Astrocyte of the hippocampus (primary cell): Measurements from ENCODE around the gene TSPAN7.
A peak's percentile ranks its signal among the peaks of the same experiment; 100 is the strongest.

ENCODE experiments used
- DNase-seq: peaks from one replicate; pipeline ENCODE4 v3.0.0; 2011; ENCODE audit warnings: low read depth, low spot score

Gene TSPAN7

GRCh38 chrX:38646129-38646528 is 84.8 kb downstream of the TSPAN7 start:
- no peak for DNase-seq

GRCh38 chrX:38649221-38649620 is 87.9 kb downstream of the TSPAN7 start:
- no peak for DNase-seq

- DNase-seq: no peak
Observed at GRCh38 chrX:38649674-38650647, 88.6 kb downstream of the TSPAN7 start.

- no peak for DNase-seq
Observed at GRCh38 chrX:38651625-38652601, 90.6 kb downstream of the TSPAN7 start.

- DNase-seq: no peak
Observed at GRCh38 chrX:38652934-38653442, 91.6 kb downstream of the TSPAN7 start.

- peak; percentile 51 for DNase-seq
Observed at GRCh38 chrX:38654302-38654701, 93.0 kb downstream of the TSPAN7 start.

- no peak for DNase-seq
Observed at GRCh38 chrX:38656350-38656915, 95.1 kb downstream of the TSPAN7 start.

GRCh38 chrX:38657562-38657961 is 96.2 kb downstream of the TSPAN7 start:
- no peak for DNase-seq

- DNase-seq: no peak
Observed at GRCh38 chrX:38660395-38661102, 99.2 kb downstream of the TSPAN7 start.

GRCh38 chrX:38661103-38661441 is 99.7 kb downstream of the TSPAN7 start:
- DNase-seq: no peak

- DNase-seq: no peak
Observed at GRCh38 chrX:38661561-38661960, 100.2 kb downstream of the TSPAN7 start.

GRCh38 chrX:38662640-38663039 is 101.3 kb downstream of the TSPAN7 start:
- no peak for DNase-seq

GRCh38 chrX:38664285-38664684 is 102.9 kb downstream of the TSPAN7 start:
- DNase-seq: peak; percentile 61

GRCh38 chrX:38666909-38667308 is 105.6 kb downstream of the TSPAN7 start:
- DNase-seq: no peak

- DNase-seq: no peak
Observed at GRCh38 chrX:38668771-38669170, 107.4 kb downstream of the TSPAN7 start.

GRCh38 chrX:38669428-38669827 is 108.1 kb downstream of the TSPAN7 start:
- DNase-seq: no peak

- no peak for DNase-seq
Observed at GRCh38 chrX:38672646-38673045, 111.3 kb downstream of the TSPAN7 start.

- DNase-seq: peak; percentile 12
Observed at GRCh38 chrX:38675856-38676255, 114.5 kb downstream of the TSPAN7 start.

GRCh38 chrX:38678183-38678582 is 116.8 kb downstream of the TSPAN7 start:
- DNase-seq: no peak

GRCh38 chrX:38678821-38679220 is 117.5 kb downstream of the TSPAN7 start:
- DNase-seq: no peak

GRCh38 chrX:38679695-38680094 is 118.4 kb downstream of the TSPAN7 start:
- no peak for DNase-seq
